ENCODE results near the gene STXBP5.

Gene STXBP5

DNA sequence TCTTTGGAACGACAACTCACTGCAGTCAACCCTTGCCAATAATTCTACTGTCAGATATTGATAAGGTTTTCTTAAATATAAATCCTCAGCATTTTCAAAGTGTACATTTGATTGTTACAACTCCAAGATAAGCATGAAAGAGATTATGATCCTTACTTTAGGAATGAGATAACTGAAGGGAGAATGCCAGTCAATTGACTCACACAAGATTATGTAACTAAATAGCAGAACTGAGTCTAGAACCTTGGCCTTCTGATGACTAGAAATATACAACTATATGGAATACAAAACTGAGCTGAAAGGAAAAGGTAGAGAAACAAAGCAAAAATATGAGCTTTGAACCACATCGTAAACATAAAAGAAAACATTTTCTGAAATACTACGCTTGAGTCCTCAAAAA, 26.9 kb upstream of the STXBP5 start:
- no peak for DNase-seq

DNA sequence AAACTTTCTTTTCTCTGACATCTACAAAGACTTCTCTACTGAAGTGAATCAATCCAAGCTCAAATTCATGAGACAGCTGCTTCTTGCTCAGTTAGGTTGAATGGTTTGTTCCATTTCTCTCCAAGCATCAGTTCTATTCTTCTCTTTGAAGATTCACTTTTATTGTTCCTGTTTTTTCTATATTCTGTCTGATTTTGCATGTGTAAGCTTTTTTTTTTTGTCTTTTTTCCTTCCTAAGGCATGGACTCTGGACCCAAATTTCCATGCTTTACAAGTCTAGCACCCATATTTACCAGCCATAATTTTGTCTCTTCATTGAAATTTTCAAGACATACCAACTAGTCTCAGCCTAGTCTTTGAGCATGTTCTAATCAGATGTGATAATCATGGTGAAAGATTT, 25.9 kb upstream of the STXBP5 start:
- no peak for DNase-seq

DNA sequence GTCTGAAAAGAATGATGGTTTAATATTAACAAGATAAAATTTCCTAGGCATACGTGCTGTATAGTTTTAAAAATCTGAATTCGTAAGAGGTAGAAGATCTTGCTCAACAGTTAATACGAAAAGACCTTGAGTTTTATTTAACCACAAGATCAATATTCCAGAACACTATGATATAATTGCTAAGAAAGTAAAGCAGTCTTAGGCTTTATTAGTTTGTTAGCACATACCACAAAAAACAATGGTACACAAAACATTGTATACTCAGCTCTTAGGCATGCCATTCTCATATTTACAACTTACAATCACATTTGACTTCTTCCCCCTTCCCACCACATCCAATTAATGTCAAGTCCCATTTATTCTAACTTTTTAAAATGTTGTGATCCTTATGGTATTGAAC, 24.4 kb upstream of the STXBP5 start:
- no peak for DNase-seq

DNA sequence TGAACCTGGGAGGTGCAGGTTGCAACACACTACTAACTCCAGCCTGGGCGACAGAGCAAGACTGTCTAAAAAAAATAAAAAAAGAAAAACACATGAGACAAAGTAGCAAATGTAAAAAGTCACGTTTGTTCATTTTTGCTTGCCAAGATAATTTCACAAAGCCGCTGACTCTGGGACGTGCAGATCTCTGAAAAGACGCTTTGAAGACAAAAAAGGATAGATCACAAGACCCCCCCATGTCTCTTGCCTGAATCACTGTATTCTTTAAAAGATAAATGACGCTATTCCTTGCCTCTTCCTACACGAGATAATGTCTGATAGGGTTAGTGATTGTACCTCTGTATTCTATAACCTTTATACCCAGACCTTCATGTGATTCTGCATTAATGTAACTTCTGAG, 23.3 kb upstream of the STXBP5 start:
- DNase-seq = no peak

DNA sequence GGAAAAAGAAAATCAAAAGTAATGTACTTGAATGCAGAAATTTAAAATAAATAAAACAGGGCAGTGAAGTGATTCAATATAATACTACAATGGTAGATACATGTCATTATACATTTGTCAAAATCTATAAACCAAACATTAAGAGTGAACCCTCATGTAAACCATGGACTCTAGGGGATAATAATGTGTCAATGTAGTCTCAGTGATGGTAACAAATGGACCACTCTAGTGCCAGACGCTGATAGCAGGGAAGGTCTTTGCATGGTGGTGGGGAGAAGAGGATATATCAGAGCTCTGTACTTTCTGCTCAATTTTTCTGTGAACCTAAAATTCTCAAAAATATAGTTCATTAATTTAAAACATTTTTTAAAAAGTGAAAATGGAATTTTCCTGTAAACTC, 19.8 kb upstream of the STXBP5 start:
- DNase-seq = no peak

DNA sequence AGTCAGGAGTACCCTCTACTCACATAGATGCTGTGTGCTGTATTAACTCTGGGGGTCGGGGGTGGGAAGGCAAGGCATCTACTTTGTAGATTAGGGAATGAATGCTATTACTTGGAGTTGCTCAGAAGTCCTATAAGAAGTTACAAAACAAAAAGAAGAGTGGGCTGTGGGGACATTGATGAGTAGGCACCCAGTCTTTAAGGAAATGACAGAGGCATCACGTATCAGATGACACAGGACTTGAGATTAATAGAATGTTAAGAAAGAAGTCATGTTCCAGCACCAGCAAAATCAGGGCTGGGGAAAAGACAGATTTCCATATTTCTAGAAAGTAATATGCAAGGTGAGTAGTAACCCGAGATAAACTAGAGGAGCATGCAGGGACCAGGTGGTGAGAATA, 19.0 kb upstream of the STXBP5 start:
- DNase-seq = no peak

DNA sequence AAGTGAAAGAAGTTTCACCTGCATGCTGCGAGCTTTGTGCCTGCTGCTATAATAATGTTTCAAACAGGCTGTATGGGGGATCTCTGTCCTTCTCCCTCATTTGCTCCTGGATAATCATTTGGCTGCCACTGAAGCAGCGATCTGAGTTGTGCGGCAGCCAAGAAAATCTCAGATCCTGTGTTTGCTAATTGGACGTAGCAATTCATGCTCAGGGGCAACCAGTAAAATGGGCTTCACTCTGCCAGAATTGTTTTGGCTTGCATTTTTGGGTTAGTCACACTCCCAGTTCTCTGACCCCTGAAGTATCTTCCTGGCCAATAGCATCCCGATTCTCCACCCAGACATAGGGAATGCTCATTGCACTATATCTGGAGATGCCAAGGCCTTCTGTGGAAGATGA, 13.7 kb upstream of the STXBP5 start:
- peak in 4 of 56 donors; percentile 4 to 11 (median 8) for DNase-seq

DNA sequence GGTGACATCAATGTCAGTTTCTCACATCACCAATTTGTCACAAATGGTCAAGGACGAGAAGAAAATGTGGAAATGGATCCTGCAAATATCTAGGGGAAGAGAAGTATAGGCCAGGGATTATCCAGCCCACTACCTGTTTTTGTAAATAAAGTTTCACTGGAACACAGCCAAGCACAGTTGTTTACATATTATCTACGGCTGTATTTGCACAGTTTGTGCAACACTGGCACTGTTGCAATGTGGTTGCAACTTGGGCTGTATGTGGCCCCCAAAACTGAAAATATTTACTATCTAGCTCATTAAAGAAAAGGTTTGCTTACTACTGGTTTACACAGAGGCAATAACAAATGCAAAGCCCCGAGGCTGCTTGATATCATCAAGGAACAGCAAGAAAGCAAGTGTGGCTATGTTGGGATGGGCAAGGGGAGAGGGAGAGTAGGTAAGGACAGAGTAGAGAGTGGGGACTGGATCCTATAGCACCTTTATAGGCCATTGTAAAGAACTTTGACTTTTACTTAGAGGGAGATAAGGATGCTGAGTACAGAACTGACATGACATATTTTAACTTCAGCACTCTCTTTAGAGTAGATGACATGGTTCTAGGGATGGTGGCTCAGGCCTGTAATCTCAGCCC, 11.8 kb upstream of the STXBP5 start:
- DNase-seq = no peak

DNA sequence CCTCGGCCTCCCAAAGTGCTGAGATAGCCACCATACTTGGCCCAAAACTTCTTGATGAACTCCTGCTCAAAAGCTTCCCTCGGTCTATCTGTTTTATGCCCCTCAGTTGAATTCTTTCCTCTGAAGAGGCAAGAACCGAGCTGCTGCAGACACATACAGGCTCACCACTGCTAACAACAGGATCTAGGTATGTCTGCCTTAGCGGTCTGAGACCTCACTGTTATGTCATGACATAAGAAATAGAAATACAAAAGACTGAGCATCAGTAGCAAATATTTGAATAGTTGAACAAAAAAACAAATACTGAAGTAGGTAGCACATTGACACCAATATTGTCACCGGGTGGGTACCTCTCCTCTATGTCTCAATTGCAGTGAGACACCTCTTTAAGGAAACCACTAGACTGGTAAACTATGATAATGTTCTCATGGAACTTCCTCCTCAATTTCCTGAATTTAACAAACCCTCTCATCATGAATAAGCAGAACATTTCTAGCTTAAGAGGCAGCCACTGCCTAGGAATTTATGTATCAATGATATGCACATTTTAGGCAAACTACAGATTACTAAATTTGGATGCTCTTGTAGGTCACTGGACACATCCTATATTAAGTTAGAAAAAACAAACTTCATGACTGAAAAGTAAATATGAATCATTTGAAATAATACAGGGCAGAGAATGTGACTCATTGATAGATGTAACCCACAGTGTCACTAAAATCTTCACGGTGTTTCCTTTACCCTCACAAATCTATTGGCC, 9.4 kb upstream of the STXBP5 start:
- no peak for DNase-seq

DNA sequence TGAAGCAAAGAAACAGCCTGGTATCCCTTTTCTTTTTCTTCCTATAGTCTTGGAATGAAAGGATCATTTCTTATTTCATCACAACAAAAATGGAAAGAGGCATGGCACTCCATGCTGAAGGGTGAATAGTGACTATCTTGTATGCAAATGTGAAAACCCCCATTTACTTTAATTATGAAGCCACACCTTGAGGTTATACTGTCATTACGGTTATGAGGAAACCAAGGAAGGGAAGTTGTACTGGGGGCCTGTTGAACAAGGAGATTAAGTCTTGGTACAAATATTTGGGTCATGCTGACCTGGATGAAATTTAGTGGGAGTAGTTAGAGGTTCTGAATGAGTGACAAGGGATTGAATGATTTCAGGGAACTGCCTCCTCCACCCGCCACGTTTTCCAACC, 8.7 kb upstream of the STXBP5 start:
- DNase-seq = no peak

DNA sequence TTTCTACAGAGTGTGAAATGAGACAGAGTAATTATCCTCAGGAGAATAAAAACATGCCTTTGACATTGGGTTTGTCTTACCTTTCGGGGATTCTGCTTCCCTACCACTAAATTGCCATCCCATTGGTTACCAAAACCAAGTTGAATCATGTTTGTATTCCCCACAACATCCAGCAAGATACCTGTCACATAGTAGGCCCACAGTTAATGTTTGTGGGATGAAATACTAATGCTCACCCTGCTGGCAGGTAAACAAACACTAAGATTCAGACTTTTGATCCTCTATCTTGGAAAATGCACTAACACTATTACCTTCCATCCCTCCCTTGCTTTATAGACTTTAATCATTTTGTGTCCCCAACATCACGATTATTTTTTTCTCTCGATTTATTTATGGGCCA, 8.2 kb upstream of the STXBP5 start:
- DNase-seq = no peak

DNA sequence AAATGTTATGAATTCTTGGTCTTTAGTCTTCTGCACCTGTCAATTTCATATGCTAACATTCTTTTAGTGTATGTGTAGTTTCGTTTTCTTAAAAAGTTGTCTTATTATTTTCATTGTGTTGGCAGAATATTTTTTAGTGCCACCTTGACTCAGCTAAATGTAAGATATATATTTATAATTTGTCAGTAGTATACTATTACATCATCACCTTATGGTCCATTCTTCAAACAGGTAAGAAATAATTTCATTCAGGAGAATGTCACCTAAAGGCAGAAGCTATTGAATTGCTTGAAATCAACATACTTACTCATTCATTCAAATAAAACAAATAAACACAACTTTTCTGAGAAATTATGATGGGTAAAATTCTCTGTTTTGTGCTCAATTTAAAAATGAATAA, 3.5 kb upstream of the STXBP5 start:
- DNase-seq = no peak

DNA sequence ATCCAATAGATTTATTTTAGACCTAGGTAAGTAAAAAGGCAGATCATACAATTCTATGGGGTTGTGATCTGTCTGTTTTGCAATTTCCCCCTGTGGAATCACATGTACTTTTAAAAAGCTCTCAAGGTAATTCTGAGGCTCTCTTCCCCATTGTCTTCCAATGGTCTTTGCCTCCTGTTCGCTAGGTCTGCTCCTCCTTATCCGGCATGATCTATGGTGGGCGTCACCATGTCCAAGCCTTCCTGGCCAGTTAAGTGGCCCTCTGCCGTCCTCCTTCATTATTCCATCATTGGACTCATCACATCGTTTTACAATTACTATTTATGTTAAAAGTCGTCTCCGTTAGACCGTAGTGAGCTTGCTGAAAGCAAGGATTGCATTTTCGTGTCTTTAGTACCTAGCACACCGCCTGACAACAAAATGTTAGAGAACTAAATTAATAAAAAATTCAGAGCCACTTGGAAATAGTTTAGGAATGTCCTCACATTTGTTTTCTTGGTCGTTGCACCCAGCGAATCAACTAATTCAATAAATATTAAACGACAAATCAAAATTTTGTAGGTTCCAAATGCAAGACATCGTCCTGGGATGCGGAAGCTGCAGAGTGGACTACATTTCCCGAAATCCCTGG, 2.2 kb upstream of the STXBP5 start:
- peak in 14 of 56 donors; percentile 2 to 56 (median 18) for DNase-seq

DNA sequence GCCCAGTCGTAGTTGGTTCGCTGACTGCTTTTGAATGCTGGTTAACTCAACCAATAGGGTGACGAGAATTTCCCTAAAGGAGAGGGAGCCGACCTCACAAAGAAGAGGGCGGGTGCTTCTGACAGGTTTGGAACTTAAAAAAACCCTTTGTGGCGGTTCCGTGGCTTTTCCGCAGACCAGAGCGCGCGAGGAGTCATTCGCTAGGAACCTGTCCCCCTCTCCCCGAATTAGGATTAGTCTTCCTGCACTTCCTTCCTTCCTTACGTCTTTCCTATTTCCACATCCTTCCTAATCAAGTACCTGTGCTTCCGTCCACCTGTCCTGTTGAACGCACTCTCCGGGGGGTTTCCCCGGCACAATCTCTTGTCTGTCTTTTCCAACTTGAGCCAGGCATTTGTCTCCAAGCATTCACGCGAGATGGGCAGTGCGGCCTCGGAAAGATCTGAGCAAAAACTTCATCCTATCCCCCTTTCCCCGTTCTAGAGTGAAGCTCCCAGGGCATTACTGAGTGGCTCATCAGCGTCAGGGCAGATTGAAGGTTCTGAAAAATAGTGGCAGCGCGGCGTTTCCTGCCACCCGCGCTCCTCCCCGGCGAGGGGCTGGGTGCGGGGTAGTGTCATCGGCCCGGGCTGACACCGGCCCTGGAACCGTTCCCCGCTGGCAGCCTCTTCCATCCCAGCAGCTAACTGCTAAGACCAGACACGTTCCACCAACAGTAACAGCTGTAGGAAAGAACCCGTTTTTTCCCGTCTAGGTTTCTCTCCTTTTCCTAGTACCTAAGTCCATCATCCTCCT, 1.5 kb upstream of the STXBP5 start:
- peak; percentile 57 to 97 (median 84) for DNase-seq

DNA sequence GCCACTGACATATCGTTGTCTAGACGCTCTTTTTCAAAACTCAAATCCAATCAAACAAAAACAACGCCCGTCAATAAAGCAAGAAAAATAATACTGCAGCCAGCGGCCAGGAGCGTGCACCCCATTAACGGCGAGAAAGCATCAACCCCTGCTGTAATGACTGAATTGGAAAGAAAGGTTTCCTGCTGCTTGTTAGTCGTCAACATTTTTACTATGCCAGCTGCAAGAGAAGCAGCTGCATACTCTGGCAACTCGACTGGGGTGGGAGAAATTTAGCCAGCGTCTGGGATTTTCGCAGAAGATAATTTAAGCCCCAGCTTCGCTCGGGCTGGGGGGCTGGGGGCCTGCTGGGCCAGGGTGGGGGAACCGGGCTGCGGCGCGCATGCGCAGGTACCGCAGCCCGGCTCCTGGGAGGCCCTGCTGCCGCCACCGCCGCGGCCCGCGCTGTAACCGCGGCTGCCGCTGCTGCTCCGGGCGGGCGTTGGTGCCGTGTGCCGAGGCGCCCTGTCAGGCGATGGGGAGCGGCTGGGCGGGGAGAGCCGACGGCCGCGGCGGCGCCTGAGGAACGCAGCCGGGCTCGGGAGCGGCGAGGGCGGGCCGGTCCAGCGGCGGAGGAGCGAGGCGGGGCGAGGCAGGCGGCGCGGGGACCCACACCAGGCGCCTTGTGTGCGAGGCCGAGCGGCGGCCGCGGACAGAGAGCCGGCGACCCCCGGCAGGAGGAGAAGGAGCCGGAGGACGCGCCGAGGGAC, 732 bp upstream of the STXBP5 start:
- peak in 54 of 56 donors; percentile 4 to 87 (median 64) for DNase-seq

DNA sequence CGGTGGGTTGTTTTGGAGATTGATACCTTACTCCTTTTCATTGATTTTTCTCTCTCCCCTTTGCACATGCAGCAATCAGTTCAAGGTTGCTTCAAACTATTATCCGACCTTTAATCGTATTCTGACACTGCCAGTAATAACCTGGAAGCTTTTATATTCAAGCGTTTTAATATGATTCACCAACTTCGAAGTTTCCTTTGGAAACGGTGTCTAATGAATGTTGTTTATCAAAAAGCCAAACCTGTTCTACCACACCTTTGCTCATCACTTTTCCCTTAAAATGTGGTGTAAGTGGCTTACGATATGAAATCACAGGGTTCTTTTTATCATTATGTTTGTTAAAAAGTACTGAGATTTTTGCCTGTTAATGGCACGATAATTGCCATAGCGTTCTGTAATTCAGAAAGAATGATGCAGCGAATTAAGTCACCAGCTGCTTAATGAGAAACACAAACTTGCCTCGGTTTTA, 660 bp downstream of the STXBP5 start:
- no peak for DNase-seq

DNA sequence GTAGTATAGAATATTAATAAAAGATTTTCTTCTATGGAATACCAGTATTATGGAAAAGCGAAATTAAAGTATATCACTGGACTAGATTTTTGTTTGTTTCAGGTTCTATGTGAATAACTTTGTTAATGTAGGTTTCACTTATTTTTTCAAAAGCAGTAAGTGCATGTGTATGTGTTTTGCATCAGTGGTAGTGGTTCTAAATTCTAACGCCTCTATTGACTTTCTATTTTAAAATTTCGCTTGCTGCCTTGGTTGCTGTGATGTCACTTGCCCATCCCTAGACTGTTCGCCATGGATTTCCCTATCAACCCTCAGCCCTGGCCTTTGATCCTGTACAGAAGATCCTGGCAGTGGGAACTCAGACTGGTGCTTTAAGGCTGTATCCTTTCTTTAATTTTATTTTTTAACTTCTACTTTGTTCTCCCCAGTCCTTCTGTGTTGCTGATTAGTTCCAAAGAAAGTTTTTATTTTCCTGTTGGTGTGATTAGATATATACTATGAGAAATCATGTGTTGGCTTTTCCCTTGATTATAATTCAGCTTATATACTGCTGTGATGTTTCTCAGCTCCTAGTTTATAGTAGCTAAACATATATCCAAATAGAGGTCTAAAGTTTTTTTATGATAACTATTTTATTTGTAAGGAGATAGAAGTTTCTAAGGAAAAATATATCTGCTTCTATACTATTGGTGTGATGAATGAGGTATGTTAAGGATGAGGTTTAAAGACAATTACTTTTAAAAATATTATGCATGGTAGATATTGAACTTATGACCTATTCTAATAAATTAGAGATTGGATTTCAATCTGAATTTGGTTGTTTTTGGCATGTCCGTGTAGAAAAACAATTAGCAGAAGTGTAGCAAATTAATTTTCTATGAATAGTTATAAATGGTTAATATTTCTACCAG, 1.7 kb downstream of the STXBP5 start:
- peak in 7 of 56 donors; percentile 0 to 20 (median 5) for DNase-seq

DNA sequence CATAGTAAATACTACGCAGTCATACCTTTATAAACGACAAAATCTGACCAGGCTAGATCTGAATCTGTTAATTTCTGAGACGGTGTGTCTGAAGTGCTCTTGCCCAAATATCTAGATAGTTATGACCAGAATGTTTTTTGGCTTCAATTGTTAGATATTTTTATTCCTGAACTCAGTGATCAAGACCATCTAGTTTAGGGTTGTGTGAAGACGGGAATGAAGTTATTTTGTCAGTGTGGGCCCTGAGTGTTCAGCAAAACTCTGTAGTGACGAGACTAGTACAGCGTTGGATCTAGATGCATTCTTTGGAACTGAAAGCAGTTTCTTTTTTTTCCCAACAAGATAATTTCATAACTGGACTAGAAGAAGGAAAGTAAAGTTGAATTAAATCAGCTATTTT, 3.1 kb downstream of the STXBP5 start:
- DNase-seq = no peak

DNA sequence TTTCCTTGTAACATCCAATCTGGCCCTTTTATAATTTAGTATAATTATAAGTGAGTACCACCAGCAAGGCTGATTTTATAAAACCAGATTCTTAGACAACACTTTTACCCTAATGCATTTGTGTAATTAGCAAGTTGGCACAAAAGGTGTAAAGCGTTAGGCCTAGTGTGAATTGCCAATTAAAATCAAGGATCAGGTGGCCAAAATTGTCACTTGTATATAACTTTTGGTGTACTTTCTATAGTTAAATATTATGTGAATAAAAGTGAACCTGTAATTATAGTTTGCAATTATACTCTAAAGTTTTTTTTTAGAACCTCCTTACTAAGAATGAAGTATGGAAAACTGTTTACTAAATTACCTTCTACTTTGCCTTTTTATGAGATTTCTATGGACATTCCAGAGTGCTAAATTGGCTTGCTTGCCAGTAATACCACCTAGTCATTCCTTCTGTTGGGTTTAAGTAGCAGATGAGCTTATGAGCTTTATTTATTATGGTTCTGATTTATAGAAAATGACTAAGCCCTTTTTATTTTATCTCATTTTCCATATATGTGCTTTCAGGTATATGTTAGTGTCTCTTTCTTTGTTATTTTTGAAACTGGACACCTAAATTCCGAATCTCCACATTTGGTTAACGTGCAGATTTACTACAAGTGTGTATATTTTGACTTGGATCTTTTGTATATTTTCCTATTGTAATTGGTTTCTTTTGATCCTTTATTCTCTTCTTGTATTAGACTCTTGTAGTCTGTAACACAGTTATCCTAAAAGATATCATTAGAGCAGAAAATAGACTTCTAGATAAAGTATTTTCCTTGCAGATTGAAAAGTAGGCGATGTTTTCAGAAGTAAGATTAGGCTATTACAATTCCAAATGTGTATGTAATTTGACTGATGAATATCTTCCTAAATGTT, 3.9 kb downstream of the STXBP5 start:
- no peak for DNase-seq
